WTC11 (cell line): ENCODE data around the gene DNM1L. TPM values are rescaled to one million over a fixed set of nuclear protein-coding genes. Genes with fewer than 3 reads are reported as not detected.

Source experiments
- ATAC-seq: fragments of 200-7000 bp; cut with Tn5 transposase; 2 replicates; pipeline ENCODE4 v1.10.0; 2021; ENCODE audit warnings: mild to moderate bottlenecking, moderate library complexity
- CTCF ChIA-PET: fragments of 300-600 bp; sonication (Branson Sonifier 250); formaldehyde crosslinking; loops from one replicate; lab custom pipeline; 2021; ENCODE audit warnings: antibody characterized with exemption; lab: Charles Lee
- POLR2A ChIA-PET: fragments of 350-600 bp; sonication (Branson Sonifier 250); formaldehyde crosslinking; loops from one replicate; lab custom pipeline; 2021; ENCODE audit warnings: antibody characterized with exemption; lab: Charles Lee
- DNase-seq: peaks from one replicate; pipeline ENCODE4 v3.0.0; 2021; ENCODE audit warnings: low spot score
- H3K27ac Mint-ChIP-seq: 2 replicates; pipeline ENCODE4 v1.8.0; 2021; ENCODE audit warnings: mixed read lengths
- H3K27me3 Mint-ChIP-seq: 2 replicates; pipeline ENCODE4 v1.8.0; 2021; ENCODE audit warnings: low read depth, mild to moderate bottlenecking, moderate library complexity, mixed read lengths
- H3K36me3 Mint-ChIP-seq: 2 replicates; pipeline ENCODE4 v1.8.0; 2021; ENCODE audit warnings: mixed read lengths
- H3K4me1 Mint-ChIP-seq: 2 replicates; pipeline ENCODE4 v1.8.0; 2022; ENCODE audit warnings: mixed read lengths
- H3K4me3 Mint-ChIP-seq: 2 replicates; pipeline ENCODE4 v1.8.0; 2021; ENCODE audit warnings: mild to moderate bottlenecking, moderate library complexity, mixed read lengths
- H3K9me3 Mint-ChIP-seq: 2 replicates; pipeline ENCODE4 v1.8.0; 2021; ENCODE audit warnings: mixed read lengths
- CBFB ChIP-seq: sonication (generic); formaldehyde crosslinking; IDR thresholded peaks from 2 replicates; pipeline ENCODE4 v1.8.1; 2022; ENCODE audit warnings: mild to moderate bottlenecking, low read depth, missing genetic modification reagents
- ELF4 ChIP-seq: sonication (generic); formaldehyde crosslinking; IDR thresholded peaks from 2 replicates; pipeline ENCODE4 v1.8.1; 2022; ENCODE audit warnings: low read depth, mild to moderate bottlenecking, moderate library complexity, missing genetic modification reagents
- ESRRA ChIP-seq: sonication (generic); formaldehyde crosslinking; IDR thresholded peaks from 2 replicates; pipeline ENCODE4 v1.8.1; 2022; ENCODE audit warnings: mild to moderate bottlenecking, missing genetic modification reagents, borderline replicate concordance
- FOXK1 ChIP-seq: sonication (generic); formaldehyde crosslinking; IDR thresholded peaks from 2 replicates; pipeline ENCODE4 v1.8.0; 2022; ENCODE audit warnings: mild to moderate bottlenecking, moderate library complexity, missing genetic modification reagents
- IRF2 ChIP-seq: sonication (generic); formaldehyde crosslinking; IDR thresholded peaks from 2 replicates; pipeline ENCODE4 v1.8.0; 2022; ENCODE audit warnings: low read depth, missing genetic modification reagents, borderline replicate concordance
- NFATC4 ChIP-seq: fragments of 250-450 bp; sonication (Bioruptor Pico); IDR thresholded peaks from 2 replicates; pipeline ENCODE4 v1.9.0; 2021; ENCODE audit warnings: mild to moderate bottlenecking
- NFE2L1 ChIP-seq: sonication (generic); formaldehyde crosslinking; IDR thresholded peaks from 2 replicates; pipeline ENCODE4 v1.8.1; 2023; ENCODE audit warnings: missing genetic modification reagents
- RELA ChIP-seq: sonication (generic); formaldehyde crosslinking; IDR thresholded peaks from 2 replicates; pipeline ENCODE4 v1.8.1; 2022; ENCODE audit warnings: missing genetic modification reagents, mild to moderate bottlenecking, borderline replicate concordance
- RORB ChIP-seq: fragments of 250-450 bp; sonication (Bioruptor Pico); IDR thresholded peaks from 2 replicates; pipeline ENCODE4 v1.9.0; 2021; ENCODE audit warnings: mild to moderate bottlenecking
- SOX15 ChIP-seq: fragments of 250-450 bp; sonication (Bioruptor Pico); IDR thresholded peaks from 2 replicates; pipeline ENCODE4 v1.9.0; 2021; ENCODE audit warnings: mild to moderate bottlenecking
- SP1 ChIP-seq: sonication (generic); formaldehyde crosslinking; conservative IDR thresholded peaks from 2 replicates; pipeline ENCODE4 v1.8.1; 2022; ENCODE audit warnings: missing genetic modification reagents
- TEAD4 ChIP-seq: sonication (generic); formaldehyde crosslinking; IDR thresholded peaks from 2 replicates; pipeline ENCODE4 v1.8.0; 2022; ENCODE audit warnings: mild to moderate bottlenecking, missing genetic modification reagents
- ZNF138 ChIP-seq: sonication (generic); formaldehyde crosslinking; conservative IDR thresholded peaks from 2 replicates; pipeline ENCODE4 v1.8.1; 2022; ENCODE audit warnings: mild to moderate bottlenecking, moderate library complexity, missing genetic modification reagents
- ZNF219 ChIP-seq: sonication (generic); formaldehyde crosslinking; IDR thresholded peaks from 2 replicates; pipeline ENCODE4 v1.8.0; 2023; ENCODE audit warnings: missing genetic modification reagents, mild to moderate bottlenecking, borderline replicate concordance
- total RNA-seq: library from RNA; stranded (reverse); gene quantifications from 3 replicates; pipeline ENCODE4 v1.2.3, GENCODE V29; 2021
- TF ChIP-seq, protein P1 (sequence below): sonication (generic); formaldehyde crosslinking; IDR thresholded peaks from 2 replicates; pipeline ENCODE4 v1.8.1; 2022; ENCODE audit warnings: missing genetic modification reagents, borderline replicate concordance
- TF ChIP-seq, protein P2 (sequence below): sonication (generic); formaldehyde crosslinking; IDR thresholded peaks from 2 replicates; pipeline ENCODE4 v1.8.0; 2022; ENCODE audit warnings: mild to moderate bottlenecking, missing genetic modification reagents
- TF ChIP-seq, protein P3 (sequence below): fragments of 200-600 bp; IDR thresholded peaks from 2 replicates; pipeline ENCODE4 v1.8.0; 2022; ENCODE audit warnings: antibody characterized with exemption
- TF ChIP-seq, protein P4 (sequence below): sonication (generic); formaldehyde crosslinking; IDR thresholded peaks from 2 replicates; pipeline ENCODE4 v1.8.0; 2022; ENCODE audit warnings: mild to moderate bottlenecking, missing genetic modification reagents
- TF ChIP-seq, protein P5 (sequence below): sonication (generic); formaldehyde crosslinking; IDR thresholded peaks from 2 replicates; pipeline ENCODE4 v1.8.1; 2022; ENCODE audit warnings: low read depth, mild to moderate bottlenecking, moderate library complexity, missing genetic modification reagents, borderline replicate concordance

Gene DNM1L
- total RNA-seq, 1 experiment from 2014 or later: 74.3 TPM

DNA sequence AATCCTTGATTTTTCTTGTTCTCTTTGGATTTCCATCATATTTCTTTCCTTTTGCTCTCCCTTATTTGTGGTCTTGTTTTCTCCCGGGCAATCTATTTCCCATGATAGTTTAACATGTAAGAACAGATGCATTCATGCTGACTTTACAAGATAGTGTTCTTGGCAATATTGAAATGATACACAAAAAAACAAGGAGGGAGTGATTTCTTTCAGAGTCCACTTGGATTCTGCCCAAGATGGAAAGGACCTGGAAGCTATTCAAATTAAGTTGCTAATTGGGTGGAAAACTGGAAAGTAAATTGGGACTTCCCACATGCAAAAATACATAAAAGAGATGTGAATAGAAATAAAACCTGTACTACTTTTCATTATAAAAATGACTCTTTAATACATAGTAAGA lies 91.0 kb downstream of the DNM1L start:
- H3K9me3 Mint-ChIP-seq: no peaks in the 10 kb centered on the region
- no peak overlapping the region for H3K4me3 Mint-ChIP-seq
- H3K4me1 Mint-ChIP-seq: peaks cover 6% of the 10 kb centered on the region; the same call in 1 of the 2 replicates
- DNase-seq: no peak
- TF ChIP-seq ZNF138 (CRISPR knock-in tag) (no peak), CBFB (CRISPR knock-in tag) (no peak), RELA (CRISPR knock-in tag) (no peak), ELF4 (CRISPR knock-in tag) (no peak), ESRRA (no peak), TEAD4 (CRISPR knock-in tag) (no peak), FOXK1 (CRISPR knock-in tag) (no peak), NFE2L1 (CRISPR knock-in tag) (no peak), SOX15 (CRISPR knock-in tag) (no peak), RORB (no peak), IRF2 (CRISPR knock-in tag) (no peak), NFATC4 (CRISPR knock-in tag) (no peak)
- TF ChIP-seq, protein P1, sequence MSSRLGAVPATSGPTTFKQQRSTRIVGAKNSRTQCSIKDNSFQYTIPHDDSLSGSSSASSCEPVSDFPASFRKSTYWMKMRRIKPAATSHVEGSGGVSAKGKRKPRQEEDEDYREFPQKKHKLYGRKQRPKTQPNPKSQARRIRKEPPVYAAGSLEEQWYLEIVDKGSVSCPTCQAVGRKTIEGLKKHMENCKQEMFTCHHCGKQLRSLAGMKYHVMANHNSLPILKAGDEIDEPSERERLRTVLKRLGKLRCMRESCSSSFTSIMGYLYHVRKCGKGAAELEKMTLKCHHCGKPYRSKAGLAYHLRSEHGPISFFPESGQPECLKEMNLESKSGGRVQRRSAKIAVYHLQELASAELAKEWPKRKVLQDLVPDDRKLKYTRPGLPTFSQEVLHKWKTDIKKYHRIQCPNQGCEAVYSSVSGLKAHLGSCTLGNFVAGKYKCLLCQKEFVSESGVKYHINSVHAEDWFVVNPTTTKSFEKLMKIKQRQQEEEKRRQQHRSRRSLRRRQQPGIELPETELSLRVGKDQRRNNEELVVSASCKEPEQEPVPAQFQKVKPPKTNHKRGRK (CRISPR knock-in tag): no peak
- TF ChIP-seq, protein P2, sequence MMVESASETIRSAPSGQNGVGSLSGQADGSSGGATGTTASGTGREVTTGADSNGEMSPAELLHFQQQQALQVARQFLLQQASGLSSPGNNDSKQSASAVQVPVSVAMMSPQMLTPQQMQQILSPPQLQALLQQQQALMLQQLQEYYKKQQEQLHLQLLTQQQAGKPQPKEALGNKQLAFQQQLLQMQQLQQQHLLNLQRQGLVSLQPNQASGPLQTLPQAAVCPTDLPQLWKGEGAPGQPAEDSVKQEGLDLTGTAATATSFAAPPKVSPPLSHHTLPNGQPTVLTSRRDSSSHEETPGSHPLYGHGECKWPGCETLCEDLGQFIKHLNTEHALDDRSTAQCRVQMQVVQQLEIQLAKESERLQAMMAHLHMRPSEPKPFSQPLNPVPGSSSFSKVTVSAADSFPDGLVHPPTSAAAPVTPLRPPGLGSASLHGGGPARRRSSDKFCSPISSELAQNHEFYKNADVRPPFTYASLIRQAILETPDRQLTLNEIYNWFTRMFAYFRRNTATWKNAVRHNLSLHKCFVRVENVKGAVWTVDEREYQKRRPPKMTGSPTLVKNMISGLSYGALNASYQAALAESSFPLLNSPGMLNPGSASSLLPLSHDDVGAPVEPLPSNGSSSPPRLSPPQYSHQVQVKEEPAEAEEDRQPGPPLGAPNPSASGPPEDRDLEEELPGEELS (CRISPR knock-in tag): no peak
- ChIA-PET POLR2A (interaction anchor here (1.1 kb wide), 1 partner anchor 15 kb away, joined by 5 read pairs; no protein-coding TSS in a partner anchor), CTCF (interaction anchor here (2.0 kb wide), 1 partner anchor 15 kb away, joined by 10 read pairs; the partner anchor contains the start of gene YARS2)
- H3K27ac Mint-ChIP-seq: no peak overlapping the region
- H3K36me3 Mint-ChIP-seq: no peaks in the 10 kb centered on the region
- H3K27me3 Mint-ChIP-seq: no peaks in the 10 kb centered on the region
- ATAC-seq: no peak

DNA sequence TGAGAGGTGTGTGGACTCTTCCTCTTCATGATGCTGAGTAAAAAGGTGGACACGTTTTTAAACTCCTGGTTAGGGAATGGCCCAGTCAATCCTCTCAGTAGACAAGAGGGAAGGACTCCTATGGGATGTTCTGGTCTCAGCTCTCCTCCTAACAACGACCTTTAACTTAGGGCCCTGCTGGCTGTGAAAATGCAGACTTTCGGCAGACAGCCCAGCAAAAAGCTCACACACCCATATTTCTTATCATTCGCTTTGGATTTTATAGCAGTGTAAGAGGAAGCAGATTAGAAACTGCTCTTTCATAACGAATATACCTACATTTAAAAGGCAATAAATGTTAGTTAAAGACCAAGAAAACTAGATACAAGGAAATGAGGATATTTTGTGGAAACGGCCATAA lies 94.6 kb downstream of the DNM1L start:
- POLR2A ChIA-PET: interaction anchor here (0.8 to 0.9 kb wide), 2 partner anchors 13 to 123 kb away, joined by 4 read pairs; partner anchors contain the start of gene PKP2
- ATAC-seq: no peak
- Mint-ChIP-seq H3K27me3 (no peaks in the 10 kb centered on the region), H3K9me3 (no peaks in the 10 kb centered on the region), H3K36me3 (no peaks in the 10 kb centered on the region), H3K4me1 (peaks cover 6% of the 10 kb centered on the region; the same call in 1 of the 2 replicates)
- TF ChIP-seq ZNF219 (CRISPR knock-in tag) (no peak), SP1 (no peak)
- TF ChIP-seq, protein P3, sequence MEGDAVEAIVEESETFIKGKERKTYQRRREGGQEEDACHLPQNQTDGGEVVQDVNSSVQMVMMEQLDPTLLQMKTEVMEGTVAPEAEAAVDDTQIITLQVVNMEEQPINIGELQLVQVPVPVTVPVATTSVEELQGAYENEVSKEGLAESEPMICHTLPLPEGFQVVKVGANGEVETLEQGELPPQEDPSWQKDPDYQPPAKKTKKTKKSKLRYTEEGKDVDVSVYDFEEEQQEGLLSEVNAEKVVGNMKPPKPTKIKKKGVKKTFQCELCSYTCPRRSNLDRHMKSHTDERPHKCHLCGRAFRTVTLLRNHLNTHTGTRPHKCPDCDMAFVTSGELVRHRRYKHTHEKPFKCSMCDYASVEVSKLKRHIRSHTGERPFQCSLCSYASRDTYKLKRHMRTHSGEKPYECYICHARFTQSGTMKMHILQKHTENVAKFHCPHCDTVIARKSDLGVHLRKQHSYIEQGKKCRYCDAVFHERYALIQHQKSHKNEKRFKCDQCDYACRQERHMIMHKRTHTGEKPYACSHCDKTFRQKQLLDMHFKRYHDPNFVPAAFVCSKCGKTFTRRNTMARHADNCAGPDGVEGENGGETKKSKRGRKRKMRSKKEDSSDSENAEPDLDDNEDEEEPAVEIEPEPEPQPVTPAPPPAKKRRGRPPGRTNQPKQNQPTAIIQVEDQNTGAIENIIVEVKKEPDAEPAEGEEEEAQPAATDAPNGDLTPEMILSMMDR: no peak
- TF ChIP-seq, protein P4, sequence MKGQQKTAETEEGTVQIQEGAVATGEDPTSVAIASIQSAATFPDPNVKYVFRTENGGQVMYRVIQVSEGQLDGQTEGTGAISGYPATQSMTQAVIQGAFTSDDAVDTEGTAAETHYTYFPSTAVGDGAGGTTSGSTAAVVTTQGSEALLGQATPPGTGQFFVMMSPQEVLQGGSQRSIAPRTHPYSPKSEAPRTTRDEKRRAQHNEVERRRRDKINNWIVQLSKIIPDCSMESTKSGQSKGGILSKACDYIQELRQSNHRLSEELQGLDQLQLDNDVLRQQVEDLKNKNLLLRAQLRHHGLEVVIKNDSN: no peak
- TF ChIP-seq, protein P5, sequence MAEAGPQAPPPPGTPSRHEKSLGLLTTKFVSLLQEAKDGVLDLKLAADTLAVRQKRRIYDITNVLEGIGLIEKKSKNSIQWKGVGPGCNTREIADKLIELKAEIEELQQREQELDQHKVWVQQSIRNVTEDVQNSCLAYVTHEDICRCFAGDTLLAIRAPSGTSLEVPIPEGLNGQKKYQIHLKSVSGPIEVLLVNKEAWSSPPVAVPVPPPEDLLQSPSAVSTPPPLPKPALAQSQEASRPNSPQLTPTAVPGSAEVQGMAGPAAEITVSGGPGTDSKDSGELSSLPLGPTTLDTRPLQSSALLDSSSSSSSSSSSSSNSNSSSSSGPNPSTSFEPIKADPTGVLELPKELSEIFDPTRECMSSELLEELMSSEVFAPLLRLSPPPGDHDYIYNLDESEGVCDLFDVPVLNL (CRISPR knock-in tag): no peak
- TF ChIP-seq, all 79 proteins: peak for 0
- no peak overlapping the region for H3K27ac Mint-ChIP-seq
- H3K4me3 Mint-ChIP-seq: no peak overlapping the region
- CTCF ChIA-PET: interaction anchor here (1.8 to 1.9 kb wide), 2 partner anchors 18 to 145 kb away, joined by 5 to 7 read pairs; partner anchors contain the start of gene YARS2
- no peak for DNase-seq
